ENCODE data around the gene VPS36.
"Not testable (repeated sequence)": the region's sequence is repeated elsewhere in the genome, so short reads cannot be mapped to it uniquely, and the experiment has no call there.

Gene VPS36

GRCh38 chr13:52399046-52399445 lies 51.4 kb downstream of the VPS36 start:
- FAIRE-seq, result no peak
- no peak for DNase-seq (ENCODE audit: insufficient read length)
- TF ChIP-seq POLR2AphosphoS5 (IDR thresholded peaks at IDR 0.05; ENCODE audit: low read depth, low read length) (no peak), POLR2A (IDR thresholded peaks at IDR 0.05; ENCODE audit: low read depth, low read length) (no peak), TAF1 (IDR thresholded peaks at IDR 0.05; ENCODE audit: borderline replicate concordance, low read depth, low read length) (no peak)

DNA sequence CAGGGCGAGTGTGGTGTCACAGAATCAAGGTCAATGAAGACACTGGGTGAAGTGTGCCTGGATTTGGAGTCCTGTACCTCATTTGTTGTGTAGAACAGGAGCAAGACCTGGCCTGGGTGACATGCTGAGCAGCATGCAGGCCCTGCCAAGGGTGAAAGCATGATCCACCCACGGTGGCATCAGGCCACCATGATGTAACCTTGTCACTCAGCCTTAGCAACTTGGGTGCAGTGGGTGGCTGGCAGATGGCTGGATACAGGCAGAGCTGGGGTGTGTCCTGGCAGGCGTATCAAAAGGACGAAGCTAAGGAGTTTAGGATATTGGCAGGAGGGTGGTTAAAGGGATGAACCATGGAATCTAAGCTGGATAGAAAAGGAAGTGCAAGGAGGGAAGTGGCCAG lies 54.7 kb downstream of the VPS36 start:
- TF ChIP-seq POLR2AphosphoS5 (IDR thresholded peaks at IDR 0.05; ENCODE audit: low read depth, low read length), result no peak
- TF ChIP-seq TAF1 (IDR thresholded peaks at IDR 0.05; ENCODE audit: borderline replicate concordance, low read depth, low read length), result no peak
- no peak for TF ChIP-seq POLR2A (IDR thresholded peaks at IDR 0.05; ENCODE audit: low read depth, low read length)
- DNase-seq (ENCODE audit: insufficient read length), result no peak
- FAIRE-seq, result no peak

DNA sequence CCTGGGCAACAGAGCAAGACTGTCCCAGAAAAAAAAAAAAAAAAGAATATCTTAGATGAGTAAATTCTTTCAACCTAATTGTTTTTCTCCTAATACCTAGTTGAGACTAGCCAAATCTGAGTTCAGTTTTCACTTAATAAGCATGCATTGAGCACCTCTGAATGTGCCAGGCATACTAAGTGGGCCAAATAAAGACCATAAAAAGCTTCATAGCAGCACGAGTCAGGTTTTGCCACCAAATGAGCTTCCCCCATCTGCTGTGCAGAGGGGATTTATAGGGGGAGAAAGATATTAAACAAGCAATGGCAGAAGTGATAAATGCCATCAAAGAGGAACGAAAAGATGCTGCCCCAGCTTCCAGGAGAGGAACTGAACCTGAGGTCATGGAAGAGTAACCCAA lies 55.8 kb downstream of the VPS36 start:
- FAIRE-seq (no peak), DNase-seq (ENCODE audit: insufficient read length) (no peak)
- TF ChIP-seq POLR2AphosphoS5 (IDR thresholded peaks at IDR 0.05; ENCODE audit: low read depth, low read length), result no peak
- TF ChIP-seq POLR2A (IDR thresholded peaks at IDR 0.05; ENCODE audit: low read depth, low read length), result no peak
- no peak for TF ChIP-seq TAF1 (IDR thresholded peaks at IDR 0.05; ENCODE audit: borderline replicate concordance, low read depth, low read length)

DNA sequence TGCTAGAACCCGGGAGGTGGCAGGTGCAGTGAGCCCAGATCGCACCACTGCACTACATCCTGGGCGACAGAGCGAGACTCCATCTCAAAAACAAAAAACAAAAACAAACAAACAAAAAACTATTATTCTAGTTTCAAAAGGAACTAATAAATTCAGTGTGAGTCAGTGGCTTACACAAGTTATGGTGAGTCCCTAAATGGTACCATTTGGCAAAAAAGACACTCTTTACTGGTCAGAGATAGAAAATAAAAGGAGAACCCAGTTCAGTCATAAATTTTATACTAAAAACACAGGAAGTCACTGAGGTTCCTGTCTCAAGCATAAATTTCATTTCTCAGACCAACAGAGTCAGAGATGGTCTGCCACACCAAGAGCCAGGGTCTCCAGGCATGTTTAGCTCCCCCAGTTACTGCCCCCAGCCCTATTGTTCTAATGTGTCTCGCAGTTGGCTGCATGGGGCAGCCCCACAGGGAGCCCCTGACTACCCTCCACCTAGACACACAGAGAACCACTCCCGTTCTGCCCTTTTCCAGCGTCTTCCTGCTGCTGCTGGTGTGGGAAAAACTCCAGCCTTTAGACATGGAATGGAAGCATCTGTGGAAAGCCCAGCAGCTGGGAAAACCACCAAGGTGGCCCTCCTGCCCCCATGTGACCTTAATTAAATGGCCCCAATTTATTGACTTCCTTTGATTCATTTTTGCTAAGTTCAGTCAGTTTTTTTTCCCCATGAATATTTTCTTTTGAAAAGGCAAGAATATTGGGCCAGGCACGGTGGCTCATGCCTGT lies 56.7 kb downstream of the VPS36 start:
- no peak for DNase-seq (ENCODE audit: insufficient read length)
- no peak for TF ChIP-seq POLR2AphosphoS5 (IDR thresholded peaks at IDR 0.05; ENCODE audit: low read depth, low read length)
- TF ChIP-seq POLR2A (IDR thresholded peaks at IDR 0.05; ENCODE audit: low read depth, low read length), result no peak
- no peak for TF ChIP-seq TAF1 (IDR thresholded peaks at IDR 0.05; ENCODE audit: borderline replicate concordance, low read depth, low read length)
- FAIRE-seq, result no peak

DNA sequence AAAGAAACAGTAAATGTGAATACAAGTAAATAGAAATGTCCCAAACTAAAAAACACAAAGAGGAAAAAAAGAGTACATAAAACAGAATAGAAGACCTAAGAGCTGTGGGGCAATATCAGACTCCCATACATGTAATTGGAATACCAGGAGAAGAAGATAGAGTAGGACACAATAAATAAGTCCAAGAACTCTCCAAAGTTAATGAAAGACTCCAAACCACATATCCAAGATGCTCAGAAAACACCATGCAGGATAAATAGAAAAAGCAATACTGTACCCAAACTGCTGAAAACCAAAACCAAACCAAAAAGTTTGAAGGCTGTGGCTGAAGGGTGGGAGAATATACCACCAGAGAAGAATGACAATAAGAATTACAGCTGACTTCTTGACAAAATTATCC lies 62.7 kb downstream of the VPS36 start:
- DNase-seq (ENCODE audit: insufficient read length) (no peak), FAIRE-seq (no peak)
- TF ChIP-seq POLR2A (IDR thresholded peaks at IDR 0.05; ENCODE audit: low read depth, low read length), result no peak
- TF ChIP-seq POLR2AphosphoS5 (IDR thresholded peaks at IDR 0.05; ENCODE audit: low read depth, low read length), result no peak
- TF ChIP-seq TAF1 (IDR thresholded peaks at IDR 0.05; ENCODE audit: borderline replicate concordance, low read depth, low read length), result no peak

- TF ChIP-seq TAF1 (IDR thresholded peaks at IDR 0.05; ENCODE audit: borderline replicate concordance, low read depth, low read length) (no peak), POLR2A (IDR thresholded peaks at IDR 0.05; ENCODE audit: low read depth, low read length) (no peak), POLR2AphosphoS5 (IDR thresholded peaks at IDR 0.05; ENCODE audit: low read depth, low read length) (no peak)
- no peak for DNase-seq (ENCODE audit: insufficient read length)
- FAIRE-seq, result no peak
These were observed 64.6 kb downstream of the VPS36 start for GRCh38 chr13:52385870-52386269.

GRCh38 chr13:52383366-52383765 lies 67.1 kb downstream of the VPS36 start:
- no peak for DNase-seq (ENCODE audit: insufficient read length)

DNA sequence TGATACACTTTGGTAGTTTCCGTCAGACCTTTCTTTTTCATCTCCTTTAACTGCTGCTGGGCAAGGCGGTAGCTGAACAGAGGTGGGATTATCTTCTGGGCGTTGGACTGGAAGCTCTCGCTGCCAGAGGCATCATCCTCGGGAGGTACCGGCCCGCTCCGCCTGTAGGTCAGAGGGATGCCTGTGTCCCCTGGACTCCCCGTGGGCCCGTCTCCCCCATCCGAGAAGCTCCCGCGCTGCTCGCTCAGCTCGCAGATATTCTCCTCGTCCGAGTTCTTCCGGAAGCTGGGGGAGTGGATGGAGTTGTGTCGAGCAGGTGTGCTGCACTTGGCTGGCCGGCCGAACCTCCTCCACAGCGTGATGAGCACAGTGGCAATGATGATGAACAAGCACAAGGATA lies 72.1 kb downstream of the VPS36 start:
- TF ChIP-seq POLR2AphosphoS5 (IDR thresholded peaks at IDR 0.05; ENCODE audit: low read depth, low read length) (no peak), POLR2A (IDR thresholded peaks at IDR 0.05; ENCODE audit: low read depth, low read length) (no peak), TAF1 (IDR thresholded peaks at IDR 0.05; ENCODE audit: borderline replicate concordance, low read depth, low read length) (no peak)
- DNase-seq (ENCODE audit: insufficient read length) (no peak), FAIRE-seq (no peak)

More at GRCh38 chr13:52383366-52383765, 67.1 kb downstream of the VPS36 start:
- TF ChIP-seq TAF1 (IDR thresholded peaks at IDR 0.05; ENCODE audit: borderline replicate concordance, low read depth, low read length), result no peak
- TF ChIP-seq POLR2A (IDR thresholded peaks at IDR 0.05; ENCODE audit: low read depth, low read length), result no peak
- no peak for TF ChIP-seq POLR2AphosphoS5 (IDR thresholded peaks at IDR 0.05; ENCODE audit: low read depth, low read length)
- no peak for FAIRE-seq

DNA sequence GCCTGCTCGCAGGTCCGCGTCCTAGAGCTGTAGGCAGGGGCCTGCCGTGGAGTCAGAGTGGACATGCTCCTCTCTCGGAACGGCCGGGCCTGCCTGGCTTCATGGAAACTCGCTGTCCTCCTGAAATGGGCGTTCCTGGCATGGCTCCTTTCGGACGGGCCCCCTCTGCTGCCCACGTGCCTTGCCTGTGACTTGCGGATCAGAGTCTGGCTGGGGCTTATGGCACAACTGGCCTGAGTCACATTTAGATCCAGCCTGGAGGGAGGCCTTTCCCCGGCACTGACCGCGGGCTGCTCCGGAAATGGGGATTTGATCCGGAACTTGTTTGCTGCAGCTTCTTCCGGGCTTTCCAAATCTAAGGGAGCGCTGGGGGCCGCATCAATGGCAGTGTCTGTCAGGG lies 72.5 kb downstream of the VPS36 start:
- TF ChIP-seq TAF1 (IDR thresholded peaks at IDR 0.05; ENCODE audit: borderline replicate concordance, low read depth, low read length) (no peak), POLR2AphosphoS5 (IDR thresholded peaks at IDR 0.05; ENCODE audit: low read depth, low read length) (no peak), POLR2A (IDR thresholded peaks at IDR 0.05; ENCODE audit: low read depth, low read length) (no peak)
- DNase-seq (ENCODE audit: insufficient read length), result no peak
- FAIRE-seq, result no peak

GRCh38 chr13:52374873-52375411 lies 75.5 kb downstream of the VPS36 start:
- FAIRE-seq (no peak), DNase-seq (ENCODE audit: insufficient read length) (no peak)
- TF ChIP-seq POLR2A (IDR thresholded peaks at IDR 0.05; ENCODE audit: low read depth, low read length), result no peak
- TF ChIP-seq TAF1 (IDR thresholded peaks at IDR 0.05; ENCODE audit: borderline replicate concordance, low read depth, low read length), result no peak

DNA sequence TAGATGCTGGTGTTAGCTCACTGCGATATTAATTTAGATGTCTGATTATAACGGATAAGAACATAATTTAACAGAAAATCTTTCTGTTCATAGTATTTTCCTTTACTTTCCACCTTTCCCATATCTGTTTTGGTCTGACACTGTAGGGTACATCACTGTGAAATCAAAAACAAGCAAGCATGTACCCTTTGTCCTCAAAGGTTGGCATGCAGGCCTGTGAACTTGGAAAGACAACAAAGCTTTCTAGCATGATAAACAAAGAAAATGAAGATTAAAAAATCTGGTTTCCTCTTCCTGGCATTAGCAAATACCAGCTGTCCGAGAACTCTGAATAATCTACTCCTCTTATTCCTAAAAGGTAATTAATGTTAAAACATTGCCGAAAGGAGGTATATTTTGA lies 76.0 kb downstream of the VPS36 start:
- FAIRE-seq (no peak), DNase-seq (ENCODE audit: insufficient read length) (no peak)
- no peak for TF ChIP-seq TAF1 (IDR thresholded peaks at IDR 0.05; ENCODE audit: borderline replicate concordance, low read depth, low read length)
- no peak for TF ChIP-seq POLR2A (IDR thresholded peaks at IDR 0.05; ENCODE audit: low read depth, low read length)
- TF ChIP-seq POLR2AphosphoS5 (IDR thresholded peaks at IDR 0.05; ENCODE audit: low read depth, low read length), result no peak

GRCh38 chr13:52373277-52373676 lies 77.2 kb downstream of the VPS36 start:
- DNase-seq (ENCODE audit: insufficient read length); FAIRE-seq: not testable (repeated sequence)
